Nephron (organoid): ENCODE measurements around the gene AKT2.

ENCODE experiments used
- H3K27ac Mint-ChIP-seq, 3 experiments: 2 replicates each; pipeline ENCODE4 v1.8.0; 2020; ENCODE audit warnings: mixed read lengths in 3 of 3, mild to moderate bottlenecking in 2 of 3, moderate library complexity in 1 of 3
- H3K27me3 Mint-ChIP-seq: 2 replicates; pipeline ENCODE4 v1.8.0; 2021; ENCODE audit warnings: low read depth, mild to moderate bottlenecking, moderate library complexity, mixed read lengths
- H3K36me3 Mint-ChIP-seq: 2 replicates; pipeline ENCODE4 v1.8.0; 2020; ENCODE audit warnings: low read depth, mixed read lengths
- H3K4me1 Mint-ChIP-seq: 2 replicates; pipeline ENCODE4 v1.8.0; 2020; ENCODE audit warnings: mixed read lengths
- H3K4me3 Mint-ChIP-seq, 3 experiments: 2 replicates each; pipeline ENCODE4 v1.8.0; 2020; ENCODE audit warnings: mild to moderate bottlenecking in 3 of 3, mixed read lengths in 3 of 3, moderate library complexity in 2 of 3
- H3K9me3 Mint-ChIP-seq: 2 replicates; pipeline ENCODE4 v1.8.0; 2020; ENCODE audit warnings: mixed read lengths
- CTCF ChIP-seq, 3 experiments: fragments of 200-600 bp; sonication (generic); IDR thresholded peaks; one replicate each; pipeline ENCODE4 v1.5.0; 2021; ENCODE audit warnings: antibody characterized with exemption in 3 of 3; ENCODE audit not compliant: unreplicated experiment in 3 of 3

AKT2 gene

DNA sequence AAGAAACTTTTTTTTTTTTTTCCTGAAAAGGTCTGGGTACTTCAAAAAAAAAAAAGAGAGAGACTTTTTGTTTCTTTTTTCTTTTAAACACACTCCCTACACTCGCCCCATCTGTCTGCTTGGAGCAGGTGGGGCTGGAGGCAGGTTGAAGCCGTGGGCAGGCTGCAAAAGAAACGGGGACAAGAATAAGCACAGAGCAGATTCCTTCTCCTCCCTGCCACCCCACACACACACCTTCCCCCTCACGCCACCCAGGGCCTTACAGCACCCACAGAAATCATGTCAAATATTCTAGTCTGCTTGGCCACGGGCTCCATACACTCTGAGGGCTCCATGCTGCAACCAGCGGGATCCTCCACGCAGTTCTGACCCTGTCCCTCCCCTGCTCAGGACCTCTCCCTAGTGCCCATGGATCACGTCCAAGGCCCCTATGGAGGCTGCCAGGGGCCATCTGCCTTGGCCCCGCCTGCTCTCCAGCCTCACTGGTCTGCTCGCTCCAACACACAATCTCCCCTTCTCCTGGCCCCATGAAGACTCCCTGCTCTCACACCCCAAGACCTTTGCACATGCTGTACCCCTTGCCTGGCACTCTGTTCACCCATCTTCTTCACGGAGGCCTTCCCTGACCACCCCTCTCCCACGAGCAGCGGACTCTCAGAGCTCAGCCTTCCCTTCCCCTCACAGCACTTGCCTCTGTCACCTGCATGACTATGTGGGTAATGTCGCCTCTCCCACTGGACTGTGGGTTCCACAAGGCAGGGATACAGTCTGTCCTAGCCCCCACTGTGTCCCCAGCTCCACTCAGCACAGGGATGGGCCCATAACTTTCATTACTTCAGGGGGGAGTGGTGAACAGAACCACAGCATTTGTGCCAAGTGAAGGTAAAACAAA is 11.4 kb downstream of the AKT2 start:
- no peaks in the 10 kb centered on the region for H3K9me3 Mint-ChIP-seq
- H3K36me3 Mint-ChIP-seq: peaks cover 9% of the 10 kb centered on the region
- peak overlapping the region in 2 of 3 experiments; percentile 15 to 43 for H3K4me3 Mint-ChIP-seq
- peak overlapping the region; percentile 49 to 86 (median 75) for H3K27ac Mint-ChIP-seq
- H3K4me1 Mint-ChIP-seq: peaks cover 56% of the 10 kb centered on the region
- no peaks in the 10 kb centered on the region for H3K27me3 Mint-ChIP-seq
- TF ChIP-seq CTCF (IDR thresholded peaks at IDR 0.05; ENCODE audit: unreplicated experiment in 3 of 3): no peak

DNA sequence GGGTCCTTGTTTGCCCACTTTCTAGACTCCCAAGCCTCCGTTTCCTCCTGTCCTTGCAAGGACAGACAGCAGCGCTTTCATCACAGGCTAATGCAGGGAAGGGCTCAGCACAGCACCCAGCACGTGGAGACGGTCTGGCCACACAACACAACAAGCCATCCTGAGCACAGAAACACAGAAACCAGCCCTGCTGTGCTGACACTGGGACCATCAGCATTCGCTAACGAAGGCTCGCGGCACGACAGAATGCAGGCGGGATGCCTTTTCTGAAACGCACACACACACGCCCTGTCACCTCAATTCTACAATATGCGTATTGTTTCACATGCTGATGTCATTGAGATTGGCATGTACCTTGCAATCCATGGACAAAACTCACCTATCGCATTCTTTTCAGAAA is 12.9 kb downstream of the AKT2 start:
- H3K27me3 Mint-ChIP-seq: no peaks in the 10 kb centered on the region
- peaks cover 16% of the 10 kb centered on the region for H3K36me3 Mint-ChIP-seq
- no peaks in the 10 kb centered on the region for H3K9me3 Mint-ChIP-seq
- peak overlapping the region in 1 of 3 experiments; percentile 25 for H3K27ac Mint-ChIP-seq
- H3K4me1 Mint-ChIP-seq: peaks cover 48% of the 10 kb centered on the region
- no peak for TF ChIP-seq CTCF (IDR thresholded peaks at IDR 0.05; ENCODE audit: unreplicated experiment in 3 of 3)
- H3K4me3 Mint-ChIP-seq: no peak overlapping the region

- H3K27me3 Mint-ChIP-seq: no peaks in the 10 kb centered on the region
- no peaks in the 10 kb centered on the region for H3K9me3 Mint-ChIP-seq
- peaks cover 47% of the 10 kb centered on the region for H3K4me1 Mint-ChIP-seq
- no peak overlapping the region for H3K4me3 Mint-ChIP-seq
- no peak overlapping the region for H3K27ac Mint-ChIP-seq
- no peak for TF ChIP-seq CTCF (IDR thresholded peaks at IDR 0.05; ENCODE audit: unreplicated experiment in 3 of 3)
- peaks cover 16% of the 10 kb centered on the region for H3K36me3 Mint-ChIP-seq
These were observed 13.4 kb downstream of the AKT2 start for GRCh38 chr19:40271706-40272105.

DNA sequence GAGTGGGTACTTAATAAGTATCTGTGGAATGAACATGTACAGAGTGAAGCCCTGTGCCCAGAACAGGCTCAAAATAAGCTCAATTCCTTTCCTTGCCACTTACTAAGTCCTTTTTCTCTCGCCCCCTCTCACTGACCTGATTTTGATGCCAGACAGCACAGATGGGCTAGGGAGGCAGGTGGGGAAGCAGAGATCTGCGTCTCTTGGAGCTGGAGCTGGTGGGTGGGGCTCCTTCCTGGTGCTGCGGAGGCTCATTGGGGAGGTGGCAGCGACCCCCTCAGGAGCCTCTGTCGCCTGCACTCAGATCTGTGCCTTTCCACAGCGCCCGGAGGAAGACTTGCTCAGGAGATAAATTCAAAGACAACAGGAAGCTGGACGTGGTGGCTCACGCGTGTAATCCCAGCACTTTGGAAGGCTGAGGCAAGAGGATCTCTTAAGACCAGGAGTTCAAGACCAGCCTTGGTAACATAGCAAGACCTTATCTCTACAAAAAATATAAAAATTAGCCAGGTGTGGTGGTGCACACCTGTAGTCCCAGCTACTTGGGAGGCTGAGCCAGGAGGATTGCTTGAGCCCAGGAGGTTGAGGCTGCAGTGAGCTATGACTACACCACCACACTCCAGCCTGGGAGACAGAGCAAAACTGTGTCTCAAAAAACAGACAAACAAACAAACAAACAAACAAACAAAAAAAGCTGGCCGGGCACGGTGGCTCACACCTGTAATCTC is 14.6 kb downstream of the AKT2 start:
- peaks cover 47% of the 10 kb centered on the region for H3K4me1 Mint-ChIP-seq
- no peak overlapping the region for H3K4me3 Mint-ChIP-seq
- no peak overlapping the region for H3K27ac Mint-ChIP-seq
- H3K36me3 Mint-ChIP-seq: peaks cover 16% of the 10 kb centered on the region
- H3K27me3 Mint-ChIP-seq: no peaks in the 10 kb centered on the region
- no peak for TF ChIP-seq CTCF (IDR thresholded peaks at IDR 0.05; ENCODE audit: unreplicated experiment in 3 of 3)
- no peaks in the 10 kb centered on the region for H3K9me3 Mint-ChIP-seq

DNA sequence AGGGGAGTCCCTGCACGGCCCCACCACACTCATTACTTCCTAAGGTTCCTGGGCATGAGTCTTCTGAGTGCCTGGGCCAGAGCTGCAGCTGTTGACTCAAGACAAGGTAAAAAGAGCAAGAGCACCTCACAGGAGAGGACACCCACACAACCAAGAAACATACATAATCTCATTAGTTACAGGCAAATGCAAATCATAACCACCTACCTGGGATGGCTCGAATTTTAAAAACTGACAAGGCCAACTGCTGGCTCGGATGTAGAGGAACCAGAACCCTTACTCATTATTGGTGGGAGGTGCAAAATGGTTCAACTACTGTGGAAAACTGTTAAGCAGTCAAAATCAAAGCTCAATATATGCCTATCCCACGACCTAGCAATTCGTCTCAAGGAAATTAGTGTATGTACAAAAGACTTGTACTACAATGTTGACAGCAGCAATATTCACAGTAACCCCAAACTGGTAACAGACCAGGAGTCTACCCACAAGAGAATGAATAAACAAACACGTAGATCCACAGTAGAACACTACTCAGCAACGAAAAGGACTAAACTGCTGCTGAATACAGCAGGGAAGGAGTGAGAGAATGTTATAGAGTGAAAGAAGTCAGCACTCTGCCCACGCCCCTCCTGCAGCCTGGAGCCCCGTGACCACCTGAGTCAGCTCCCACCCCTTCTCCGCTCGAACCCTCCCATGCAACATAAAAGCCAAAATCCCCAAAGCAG is 15.8 kb downstream of the AKT2 start:
- H3K27me3 Mint-ChIP-seq: no peaks in the 10 kb centered on the region
- H3K4me1 Mint-ChIP-seq: peaks cover 37% of the 10 kb centered on the region
- peaks cover 16% of the 10 kb centered on the region for H3K36me3 Mint-ChIP-seq
- no peak for TF ChIP-seq CTCF (IDR thresholded peaks at IDR 0.05; ENCODE audit: unreplicated experiment in 3 of 3)
- H3K4me3 Mint-ChIP-seq: no peak overlapping the region
- no peak overlapping the region for H3K27ac Mint-ChIP-seq
- H3K9me3 Mint-ChIP-seq: no peaks in the 10 kb centered on the region
